ENCODE data around the gene MSN.

Gene MSN

DNA sequence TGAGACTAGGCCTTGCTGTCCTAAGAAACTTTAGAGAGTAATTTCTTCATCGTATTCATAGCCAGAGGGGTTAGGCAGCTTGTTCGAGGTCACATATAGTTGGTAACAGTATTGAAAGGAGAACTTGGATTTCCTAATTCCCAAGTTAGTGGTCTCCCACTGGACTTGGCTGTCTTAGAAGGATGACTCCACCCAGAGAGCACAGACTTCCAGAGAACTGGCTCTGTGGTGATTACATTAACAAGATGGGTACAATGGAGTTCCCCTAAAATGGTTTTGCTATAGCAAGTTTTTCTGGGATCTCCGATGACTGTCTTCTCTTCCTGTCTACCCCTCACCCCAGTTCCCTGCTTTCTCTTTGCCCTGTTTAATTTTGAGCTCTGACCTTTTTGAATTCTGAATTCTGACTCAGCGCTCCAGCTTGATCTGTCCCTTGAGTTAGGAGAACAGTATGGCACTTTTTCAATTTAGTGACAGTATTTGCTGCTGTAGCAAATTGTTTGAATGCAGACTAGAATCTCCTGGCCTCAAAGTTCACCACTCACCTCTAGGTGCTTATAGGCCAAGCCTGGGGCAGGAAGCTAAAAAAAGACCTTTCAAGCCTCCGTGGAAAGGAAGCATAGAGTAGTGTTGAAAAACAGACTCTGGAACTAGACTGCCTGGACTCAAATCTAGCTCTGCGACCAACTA is 6.9 kb downstream of the MSN start:
- TF ChIP-seq, protein P1, sequence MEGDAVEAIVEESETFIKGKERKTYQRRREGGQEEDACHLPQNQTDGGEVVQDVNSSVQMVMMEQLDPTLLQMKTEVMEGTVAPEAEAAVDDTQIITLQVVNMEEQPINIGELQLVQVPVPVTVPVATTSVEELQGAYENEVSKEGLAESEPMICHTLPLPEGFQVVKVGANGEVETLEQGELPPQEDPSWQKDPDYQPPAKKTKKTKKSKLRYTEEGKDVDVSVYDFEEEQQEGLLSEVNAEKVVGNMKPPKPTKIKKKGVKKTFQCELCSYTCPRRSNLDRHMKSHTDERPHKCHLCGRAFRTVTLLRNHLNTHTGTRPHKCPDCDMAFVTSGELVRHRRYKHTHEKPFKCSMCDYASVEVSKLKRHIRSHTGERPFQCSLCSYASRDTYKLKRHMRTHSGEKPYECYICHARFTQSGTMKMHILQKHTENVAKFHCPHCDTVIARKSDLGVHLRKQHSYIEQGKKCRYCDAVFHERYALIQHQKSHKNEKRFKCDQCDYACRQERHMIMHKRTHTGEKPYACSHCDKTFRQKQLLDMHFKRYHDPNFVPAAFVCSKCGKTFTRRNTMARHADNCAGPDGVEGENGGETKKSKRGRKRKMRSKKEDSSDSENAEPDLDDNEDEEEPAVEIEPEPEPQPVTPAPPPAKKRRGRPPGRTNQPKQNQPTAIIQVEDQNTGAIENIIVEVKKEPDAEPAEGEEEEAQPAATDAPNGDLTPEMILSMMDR (IDR thresholded peaks at IDR 0.05; ENCODE audit: low read depth, low read length) = no peak
- H3K4me3 ChIP-seq (ENCODE audit: low read depth, low read length) = no peak overlapping the region

DNA sequence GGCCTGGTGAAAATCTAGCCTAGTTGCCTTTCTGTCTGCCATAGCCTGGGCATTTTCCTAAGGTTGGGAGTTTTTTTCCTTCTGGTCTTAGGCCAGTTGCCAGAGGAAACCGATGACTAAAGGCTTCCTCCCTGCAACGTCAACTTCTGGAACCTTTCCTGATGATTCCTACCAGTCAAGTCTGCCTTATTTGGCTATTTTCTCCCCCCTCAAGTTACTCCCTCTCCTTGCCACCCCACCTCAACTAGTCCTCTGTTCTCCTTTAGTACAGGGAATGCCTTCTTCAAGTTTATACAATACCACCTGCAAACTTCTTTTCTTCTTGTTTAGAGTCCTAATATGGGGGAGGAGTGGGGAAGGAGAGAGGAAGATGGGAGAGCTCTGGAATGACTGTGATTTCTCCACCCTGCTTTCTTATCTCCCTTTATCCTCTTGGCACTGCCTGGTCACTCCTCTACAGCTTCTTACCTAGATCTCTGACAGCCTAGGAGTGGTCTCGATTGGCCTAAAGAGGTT is 10.6 kb downstream of the MSN start:
- TF ChIP-seq, protein P1 (IDR thresholded peaks at IDR 0.05; ENCODE audit: low read depth, low read length) = no peak
- no peak overlapping the region for H3K4me3 ChIP-seq (ENCODE audit: low read depth, low read length)

DNA sequence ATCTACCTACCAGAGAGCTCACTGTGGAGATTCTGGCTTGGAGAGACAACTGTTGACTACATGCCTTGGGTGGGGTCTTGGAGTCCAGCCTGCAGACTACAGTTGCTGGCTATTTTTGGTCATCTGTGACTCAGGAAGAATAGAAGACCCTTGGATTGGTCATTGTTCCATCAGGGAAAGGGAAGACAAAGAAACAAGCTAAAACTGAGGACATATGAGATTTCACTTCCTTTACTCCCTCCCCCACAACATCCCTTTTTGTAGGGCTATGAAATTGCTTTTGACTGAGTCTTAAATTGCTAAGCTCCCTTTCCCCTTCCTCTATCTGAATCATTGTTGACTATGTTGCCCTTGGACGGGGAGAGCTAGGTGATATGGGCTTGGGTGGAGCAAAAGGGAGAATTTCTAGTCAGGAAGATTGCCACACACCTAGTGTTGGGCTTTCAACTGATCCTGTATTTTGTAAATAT is 11.7 kb downstream of the MSN start:
- no peak overlapping the region for H3K4me3 ChIP-seq (ENCODE audit: low read depth, low read length)
- TF ChIP-seq, protein P1 (IDR thresholded peaks at IDR 0.05; ENCODE audit: low read depth, low read length) = no peak

DNA sequence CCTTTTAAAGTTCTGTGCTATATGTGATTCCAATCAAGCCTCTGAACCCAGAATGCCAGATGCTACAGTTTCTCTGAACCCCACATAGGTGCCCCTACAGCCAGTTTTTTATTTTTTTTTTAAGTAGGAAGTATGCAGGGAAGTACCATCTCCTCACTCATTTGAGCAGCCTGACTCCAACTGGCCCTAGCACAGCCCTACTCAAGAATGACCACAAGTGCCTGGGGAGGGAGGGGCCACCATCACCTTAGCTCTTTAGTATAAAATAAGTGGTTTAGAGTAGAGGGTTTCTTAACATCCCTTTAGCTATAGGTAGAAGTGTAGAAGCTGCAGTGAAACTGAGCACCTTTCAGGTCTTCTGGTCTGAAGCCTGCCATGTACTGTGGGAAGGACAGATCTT is 14.4 kb downstream of the MSN start:
- TF ChIP-seq, protein P1 (IDR thresholded peaks at IDR 0.05; ENCODE audit: low read depth, low read length) = no peak
- H3K4me3 ChIP-seq (ENCODE audit: low read depth, low read length) = no peak overlapping the region

DNA sequence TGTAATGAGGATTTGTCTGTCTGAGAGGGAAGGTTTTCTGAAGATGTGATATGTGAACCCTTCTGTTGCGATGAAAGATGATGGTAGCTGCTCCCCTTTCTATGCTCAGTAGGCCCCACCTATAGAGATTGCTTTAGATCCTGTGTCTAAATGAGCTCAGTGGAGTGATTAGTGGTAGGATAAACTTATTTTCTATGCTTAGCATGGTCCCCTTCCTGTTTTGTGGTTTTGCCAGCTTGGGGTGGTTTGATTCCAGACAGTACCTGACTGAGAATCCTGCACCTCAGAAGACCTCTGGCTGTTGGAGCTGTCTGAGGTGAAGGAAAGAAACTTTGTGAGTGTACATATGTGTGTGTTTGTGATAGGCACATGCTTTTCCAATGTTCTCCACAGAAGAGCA is 17.7 kb downstream of the MSN start:
- TF ChIP-seq, protein P1 (IDR thresholded peaks at IDR 0.05; ENCODE audit: low read depth, low read length) = no peak
- no peak overlapping the region for H3K4me3 ChIP-seq (ENCODE audit: low read depth, low read length)

DNA sequence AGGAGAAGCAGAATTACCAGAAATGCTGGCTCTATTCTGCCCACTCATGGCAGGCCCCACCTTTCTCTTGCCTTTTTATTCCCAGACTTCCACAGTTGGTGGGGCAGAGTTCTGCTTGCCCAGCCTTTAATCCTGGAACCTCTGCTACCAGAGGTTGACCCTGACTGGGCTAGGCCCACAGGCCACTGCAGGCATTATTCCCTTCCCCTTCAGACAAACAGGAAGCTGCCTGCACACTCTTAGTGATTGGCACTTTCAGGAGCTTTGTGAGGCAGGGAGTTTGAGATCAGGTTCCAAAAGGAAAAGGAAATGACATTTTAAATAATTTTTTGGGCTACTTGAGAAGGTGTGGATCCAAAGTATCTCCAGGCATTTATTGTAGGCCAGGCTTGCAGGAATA is 18.8 kb downstream of the MSN start:
- TF ChIP-seq, protein P1 (IDR thresholded peaks at IDR 0.05; ENCODE audit: low read depth, low read length) = no peak
- H3K4me3 ChIP-seq (ENCODE audit: low read depth, low read length) = no peak overlapping the region

DNA sequence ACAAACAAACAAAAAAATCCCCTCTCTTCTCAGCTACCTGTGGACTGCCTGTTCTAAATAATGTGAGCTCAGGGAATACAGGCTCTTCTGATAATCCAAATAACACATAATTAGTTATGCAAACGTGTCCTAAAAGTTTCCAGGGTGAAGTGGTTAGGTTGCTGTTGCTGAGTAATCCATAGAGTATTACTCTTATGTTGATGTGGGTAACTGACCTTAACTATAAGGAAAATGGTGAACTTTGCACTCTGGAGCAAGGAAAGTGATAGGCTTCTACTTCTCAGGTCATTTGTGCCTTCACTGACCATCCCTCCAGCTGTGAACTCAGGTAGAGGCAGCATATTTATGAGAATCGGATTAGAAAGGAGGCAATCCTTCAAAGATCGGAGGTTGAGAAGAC is 19.9 kb downstream of the MSN start:
- no peak overlapping the region for H3K4me3 ChIP-seq (ENCODE audit: low read depth, low read length)
- TF ChIP-seq, protein P1 (IDR thresholded peaks at IDR 0.05; ENCODE audit: low read depth, low read length) = no peak

Measured in WI38 (cell line).